ENCODE measurements around the gene CARF.

Gene CARF

DNA sequence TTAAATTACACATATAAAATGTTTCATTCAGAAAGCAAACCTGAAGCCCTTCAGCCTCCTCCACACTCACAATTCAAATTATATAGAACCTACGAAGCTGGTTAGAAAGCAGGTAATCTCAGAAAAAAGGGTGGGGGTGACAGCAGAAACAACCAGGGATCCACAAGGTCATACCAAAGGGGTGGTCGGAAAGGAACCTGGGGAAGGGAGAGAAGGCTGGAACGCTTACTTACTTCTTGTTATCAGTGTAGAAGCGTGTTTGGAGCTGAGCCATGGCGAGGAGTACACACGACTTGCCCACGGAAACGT, 918 bp upstream of the CARF start:
- TF ChIP-seq, protein P1, sequence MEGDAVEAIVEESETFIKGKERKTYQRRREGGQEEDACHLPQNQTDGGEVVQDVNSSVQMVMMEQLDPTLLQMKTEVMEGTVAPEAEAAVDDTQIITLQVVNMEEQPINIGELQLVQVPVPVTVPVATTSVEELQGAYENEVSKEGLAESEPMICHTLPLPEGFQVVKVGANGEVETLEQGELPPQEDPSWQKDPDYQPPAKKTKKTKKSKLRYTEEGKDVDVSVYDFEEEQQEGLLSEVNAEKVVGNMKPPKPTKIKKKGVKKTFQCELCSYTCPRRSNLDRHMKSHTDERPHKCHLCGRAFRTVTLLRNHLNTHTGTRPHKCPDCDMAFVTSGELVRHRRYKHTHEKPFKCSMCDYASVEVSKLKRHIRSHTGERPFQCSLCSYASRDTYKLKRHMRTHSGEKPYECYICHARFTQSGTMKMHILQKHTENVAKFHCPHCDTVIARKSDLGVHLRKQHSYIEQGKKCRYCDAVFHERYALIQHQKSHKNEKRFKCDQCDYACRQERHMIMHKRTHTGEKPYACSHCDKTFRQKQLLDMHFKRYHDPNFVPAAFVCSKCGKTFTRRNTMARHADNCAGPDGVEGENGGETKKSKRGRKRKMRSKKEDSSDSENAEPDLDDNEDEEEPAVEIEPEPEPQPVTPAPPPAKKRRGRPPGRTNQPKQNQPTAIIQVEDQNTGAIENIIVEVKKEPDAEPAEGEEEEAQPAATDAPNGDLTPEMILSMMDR (IDR thresholded peaks at IDR 0.05; ENCODE audit: low read depth, low read length), result no peak
- no peak for DNase-seq (ENCODE audit: low read depth in 2 of 2)

DNA sequence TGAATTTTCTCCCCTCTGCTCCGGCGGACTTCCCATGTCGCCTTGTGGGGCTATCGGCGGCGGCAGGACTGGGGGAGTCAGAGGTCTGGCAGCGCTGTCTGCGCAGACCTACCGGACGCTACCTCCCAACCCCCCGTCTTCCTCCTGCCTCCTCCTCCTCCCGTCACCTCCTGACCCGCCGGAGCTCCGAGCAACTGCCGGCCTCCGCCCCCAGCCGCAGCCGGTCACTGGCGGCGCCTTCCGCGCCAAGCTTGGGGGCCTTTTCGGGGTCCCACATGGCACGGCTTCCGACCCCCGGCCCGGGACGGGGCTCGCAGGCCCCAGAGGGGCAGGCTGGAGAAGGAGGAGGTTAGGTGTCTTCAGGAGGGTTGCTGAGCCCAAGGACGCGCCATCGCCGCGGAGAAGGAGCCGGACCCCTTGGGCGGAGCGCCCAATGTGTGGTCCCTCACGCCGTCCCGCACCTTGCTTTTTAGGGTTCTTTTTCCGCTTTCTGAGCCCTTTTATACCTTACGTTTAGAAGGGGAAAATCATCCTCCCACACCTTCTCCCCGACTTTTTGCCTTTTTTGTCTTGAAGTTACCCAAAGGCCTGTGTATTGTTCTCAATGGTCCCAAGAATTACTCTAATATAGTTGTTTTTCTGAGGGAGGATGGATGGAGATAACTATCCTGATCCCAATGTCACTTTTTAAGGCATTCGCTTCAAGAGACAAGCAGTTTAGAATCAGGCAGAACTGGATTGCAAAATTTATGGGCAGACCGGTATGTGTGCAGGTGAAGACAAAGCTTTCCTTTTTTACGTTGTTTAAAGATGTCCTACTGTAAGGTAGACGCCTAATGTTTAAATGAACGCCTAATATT, 497 bp downstream of the CARF start:
- DNase-seq (ENCODE audit: low read depth in 2 of 2), result peak in 1 of 2 donors; percentile 33
- H3K4me3 ChIP-seq (replicated peaks in 1 of 2; ENCODE audit: low read depth in 2 of 2, low read length in 2 of 2), result peak overlapping the region; percentile 83 to 98

More for the DNA sequence above, 918 bp upstream of the CARF start:
- H3K4me3 ChIP-seq (replicated peaks in 1 of 2; ENCODE audit: low read depth in 2 of 2, low read length in 2 of 2), result peak overlapping the region; percentile 83 to 98

DNA sequence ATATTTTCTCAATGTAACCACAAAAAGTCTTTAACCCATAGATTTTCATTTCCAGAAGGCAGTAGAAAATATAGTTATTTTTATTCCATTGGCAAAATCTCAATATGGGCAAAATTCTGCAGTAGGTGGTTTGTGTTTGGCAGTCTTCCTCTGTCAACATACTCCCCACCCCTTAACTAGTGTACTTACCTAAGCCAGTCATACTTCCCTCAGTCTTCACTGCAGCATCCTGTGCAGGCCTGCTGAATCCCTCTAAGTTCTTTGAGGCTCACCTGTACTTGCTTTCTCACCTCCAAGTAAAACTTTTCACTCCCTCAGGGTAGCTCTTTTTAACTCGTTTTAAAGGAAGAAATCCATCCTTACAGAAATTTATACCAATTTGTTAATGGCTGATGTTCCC, 6.8 kb downstream of the CARF start:
- H3K4me3 ChIP-seq (replicated peaks in 1 of 2; ENCODE audit: low read depth in 2 of 2, low read length in 2 of 2), result no peak overlapping the region
- no peak for DNase-seq (ENCODE audit: low read depth in 2 of 2)
- TF ChIP-seq, protein P1 (IDR thresholded peaks at IDR 0.05; ENCODE audit: low read depth, low read length), result no peak

DNA sequence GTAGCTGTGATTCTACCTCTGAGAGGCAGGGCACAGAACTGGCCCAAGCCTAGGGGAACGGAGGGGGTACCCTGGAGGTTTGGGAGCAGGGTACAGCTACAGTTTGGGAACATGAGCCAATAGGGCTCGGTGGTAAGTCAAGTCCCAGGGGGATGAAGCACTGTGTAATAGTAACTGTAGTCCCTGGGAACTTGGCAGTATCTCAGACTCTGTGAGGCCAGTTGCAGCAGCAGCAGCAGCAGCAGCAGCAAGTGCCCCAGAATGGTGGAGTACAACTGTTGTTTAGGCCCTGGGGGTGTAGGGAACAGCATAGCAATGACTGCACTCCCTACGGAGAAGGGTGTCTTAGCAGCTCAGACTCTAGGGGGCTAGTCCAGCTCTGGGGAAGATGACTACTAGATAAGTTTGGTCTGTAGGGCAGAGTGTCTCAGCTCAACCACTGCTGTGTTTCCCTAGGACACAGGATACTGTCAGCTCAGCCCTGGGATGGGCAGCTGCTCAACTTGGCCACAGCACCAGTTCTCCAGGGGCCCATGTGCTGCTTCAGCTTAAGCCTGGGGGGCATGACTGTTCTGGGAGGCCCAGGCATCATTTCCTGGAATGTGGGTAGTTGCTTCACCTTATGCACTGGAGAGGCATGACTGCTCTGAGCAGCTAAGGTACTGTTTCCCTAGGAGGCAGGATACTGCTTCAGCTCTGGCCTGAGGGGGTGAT, 20.5 kb downstream of the CARF start:
- TF ChIP-seq, protein P1 (IDR thresholded peaks at IDR 0.05; ENCODE audit: low read depth, low read length), result no peak
- peak; percentile 76 to 82 for DNase-seq (ENCODE audit: low read depth in 2 of 2)
- no peak overlapping the region for H3K4me3 ChIP-seq (replicated peaks in 1 of 2; ENCODE audit: low read depth in 2 of 2, low read length in 2 of 2)

DNA sequence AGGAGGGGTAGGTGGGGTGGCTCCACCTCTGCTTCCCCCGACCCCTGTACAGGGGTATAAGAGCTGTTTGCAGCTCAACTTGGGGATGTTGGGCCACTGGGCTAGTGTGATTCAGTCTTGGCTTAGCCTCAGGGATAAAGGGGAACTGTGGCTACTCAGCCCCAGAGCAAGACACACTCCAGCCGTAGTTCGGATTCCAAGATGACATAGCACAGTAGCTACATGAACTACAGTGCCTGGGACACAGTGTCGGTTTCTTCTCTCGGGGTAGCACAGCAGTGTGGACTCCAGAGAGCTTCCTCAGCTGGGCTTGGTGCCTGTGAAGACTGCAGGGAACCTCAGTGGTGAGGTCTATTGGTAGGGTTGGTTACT, 21.1 kb downstream of the CARF start:
- TF ChIP-seq, protein P1 (IDR thresholded peaks at IDR 0.05; ENCODE audit: low read depth, low read length), result no peak
- no peak overlapping the region for H3K4me3 ChIP-seq (replicated peaks in 1 of 2; ENCODE audit: low read depth in 2 of 2, low read length in 2 of 2)
- DNase-seq (ENCODE audit: low read depth in 2 of 2), result no peak

DNA sequence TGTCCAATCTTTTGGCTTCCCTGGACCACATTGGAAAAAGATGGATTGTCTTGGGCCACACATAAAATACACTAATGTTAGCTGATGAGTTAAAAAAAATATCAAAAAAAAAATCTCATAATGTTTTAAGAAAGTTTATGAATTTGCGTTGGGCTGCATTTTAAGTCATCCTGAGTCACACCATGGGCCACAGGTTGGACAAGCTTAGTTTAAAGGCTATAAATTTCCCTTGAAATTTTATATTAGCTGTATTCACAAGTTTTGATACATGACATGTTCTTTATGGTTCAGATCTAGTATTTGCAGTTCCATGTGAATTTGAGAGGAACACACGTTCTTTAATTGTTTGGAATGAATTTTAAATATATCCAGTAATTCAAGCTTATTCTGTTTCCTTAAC, 21.9 kb downstream of the CARF start:
- TF ChIP-seq, protein P1 (IDR thresholded peaks at IDR 0.05; ENCODE audit: low read depth, low read length), result no peak
- H3K4me3 ChIP-seq (replicated peaks in 1 of 2; ENCODE audit: low read depth in 2 of 2, low read length in 2 of 2), result no peak overlapping the region
- no peak for DNase-seq (ENCODE audit: low read depth in 2 of 2)

DNA sequence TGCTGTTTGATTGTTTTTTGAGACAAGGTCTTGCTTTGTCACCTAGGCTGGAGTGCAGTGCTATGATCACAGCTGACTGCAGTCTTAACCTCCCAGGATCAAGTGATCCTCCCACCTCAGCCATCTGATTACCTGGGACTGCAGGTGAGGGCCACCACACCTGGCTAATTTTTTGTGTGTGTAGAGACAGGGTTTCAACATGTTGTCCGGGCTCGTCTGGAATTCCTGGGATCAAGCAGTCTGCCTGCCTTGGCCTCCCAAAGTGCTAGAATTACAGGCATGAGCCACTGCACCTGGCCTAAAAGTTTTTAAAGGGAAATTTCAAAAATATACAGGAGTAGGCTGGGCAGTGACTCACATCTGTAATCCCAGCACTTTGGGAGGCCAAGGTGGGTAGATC, 22.4 kb downstream of the CARF start:
- TF ChIP-seq, protein P1 (IDR thresholded peaks at IDR 0.05; ENCODE audit: low read depth, low read length), result no peak
- no peak for DNase-seq (ENCODE audit: low read depth in 2 of 2)

More for the DNA sequence above, 22.4 kb downstream of the CARF start:
- no peak overlapping the region for H3K4me3 ChIP-seq (replicated peaks in 1 of 2; ENCODE audit: low read depth in 2 of 2, low read length in 2 of 2)
